Loucy (cell line): ENCODE measurements around the gene GPRC5C.

Experiments used
- H2AFZ ChIP-seq: fragments of 200-600 bp; sonication (generic); 2 replicates; pipeline ENCODE4 v1.6.0; 2016; ENCODE audit warnings: antibody characterized with exemption, mild to moderate bottlenecking, low read length, moderate library complexity
- H3F3A ChIP-seq: fragments of 200-600 bp; 2 replicates; pipeline ENCODE4 v1.6.0; 2016; ENCODE audit warnings: antibody characterized with exemption, low read depth, mild to moderate bottlenecking
- H3K27me3 ChIP-seq: fragments of 200-600 bp; sonication (generic); 2 replicates; pipeline ENCODE4 v1.6.1; 2014; ENCODE audit warnings: low read length, mild to moderate bottlenecking; ENCODE audit not compliant: insufficient read depth, poor library complexity, severe bottlenecking
- H3K36me3 ChIP-seq: fragments of 200-600 bp; sonication (generic); 2 replicates; pipeline ENCODE4 v1.6.1; 2016; ENCODE audit warnings: low read length; ENCODE audit not compliant: insufficient read depth
- H3K4me1 ChIP-seq: fragments of 200-600 bp; sonication (generic); 2 replicates; pipeline ENCODE4 v1.5.1; 2014; ENCODE audit warnings: low read length, mild to moderate bottlenecking; ENCODE audit not compliant: insufficient read depth, poor library complexity, severe bottlenecking
- H3K4me2 ChIP-seq: fragments of 200-600 bp; sonication (generic); 2 replicates; pipeline ENCODE4 v1.6.0; 2014; ENCODE audit warnings: antibody characterized with exemption, low read length, low read depth, mild to moderate bottlenecking; ENCODE audit not compliant: poor library complexity, severe bottlenecking
- H3K4me3 ChIP-seq: fragments of 200-600 bp; sonication (generic); 2 replicates; pipeline ENCODE4 v1.5.1; 2014; ENCODE audit warnings: low read length, mild to moderate bottlenecking, mixed read lengths; ENCODE audit not compliant: poor library complexity, severe bottlenecking
- H3K79me2 ChIP-seq: fragments of 200-600 bp; sonication (generic); 2 replicates; pipeline ENCODE4 v1.6.1; 2014; ENCODE audit warnings: low read length; ENCODE audit not compliant: insufficient read depth
- H3K9ac ChIP-seq: fragments of 200-600 bp; sonication (generic); 2 replicates; pipeline ENCODE4 v1.6.0; 2014; ENCODE audit warnings: mild to moderate bottlenecking, low read depth, low read length, moderate library complexity; ENCODE audit not compliant: poor library complexity, severe bottlenecking
- H3K9me2 ChIP-seq: fragments of 200-600 bp; sonication (generic); replicated peaks from 2 replicates; pipeline ENCODE4 v1.6.1; 2016; ENCODE audit warnings: low read depth, low read length, mixed read lengths
- H3K9me3 ChIP-seq: fragments of 200-600 bp; sonication (generic); 2 replicates; pipeline ENCODE4 v1.6.1; 2014; ENCODE audit warnings: mild to moderate bottlenecking, antibody characterized with exemption, low read length, low read depth; ENCODE audit not compliant: insufficient read depth
- H4K20me1 ChIP-seq: fragments of 200-600 bp; sonication (generic); 2 replicates; pipeline ENCODE4 v1.6.0; 2014; ENCODE audit warnings: antibody characterized with exemption, low read length, mild to moderate bottlenecking; ENCODE audit not compliant: insufficient read depth, poor library complexity, severe bottlenecking
- CTCF ChIP-seq: fragments of 200-600 bp; sonication (generic); conservative IDR thresholded peaks from 2 replicates; pipeline ENCODE4 v1.5.1; 2014; ENCODE audit warnings: mild to moderate bottlenecking, antibody characterized with exemption, low read length
- EZH2phosphoT487 ChIP-seq: fragments of 200-600 bp; IDR thresholded peaks from 2 replicates; pipeline ENCODE4 v1.6.1; 2018; ENCODE audit warnings: antibody characterized with exemption, mild to moderate bottlenecking, moderate library complexity, borderline replicate concordance

GPRC5C gene

DNA sequence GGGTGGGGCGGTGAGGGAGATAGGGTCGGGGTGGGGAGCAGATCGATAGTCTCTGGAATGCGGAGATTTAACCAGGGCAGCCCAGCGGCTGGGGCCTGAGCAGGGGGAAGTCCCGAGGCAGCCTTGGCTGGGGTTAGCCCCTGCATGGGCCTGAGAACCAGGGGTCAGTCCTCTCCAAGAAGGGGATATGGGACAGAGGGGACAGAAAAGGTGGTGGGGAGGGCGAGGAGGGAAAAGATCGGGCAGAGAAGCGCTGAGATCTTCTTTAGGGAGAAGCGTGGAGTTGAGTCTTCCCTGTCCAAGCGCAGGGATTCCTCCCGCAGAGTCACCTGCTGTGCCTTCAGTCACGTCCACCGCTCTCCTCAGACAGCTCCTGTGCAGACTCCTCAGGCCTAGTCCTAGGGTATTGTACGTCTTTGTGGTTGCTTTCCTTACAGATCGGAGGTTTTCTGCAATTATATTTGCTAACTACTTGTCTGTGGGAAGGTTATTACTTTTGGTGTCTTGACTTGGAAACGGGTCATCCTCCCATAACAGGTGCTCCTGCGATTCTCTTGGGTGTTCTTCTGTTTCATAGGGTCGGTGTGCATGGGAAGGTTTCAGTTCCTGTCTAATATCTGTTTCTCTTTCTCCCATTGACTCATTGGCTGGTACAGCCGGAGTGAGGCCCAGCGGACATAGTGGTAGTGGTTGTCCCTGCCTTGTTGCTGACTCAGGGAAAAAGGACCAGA, 35.5 kb downstream of the GPRC5C start:
- Histone ChIP-seq H3K27me3 (peaks cover 59% of the 10 kb centered on the region), H3K4me3 (no peak overlapping the region), H3K36me3 (no peaks in the 10 kb centered on the region), H3K9me3 (no peaks in the 10 kb centered on the region), H2AFZ (no peak overlapping the region), H3K9ac (no peak overlapping the region), H3F3A (0 out of 2 replicates have a peak, but pooled peaks cover 3% of the 10 kb centered on the region), H3K9me2 (no peaks in the 10 kb centered on the region), H4K20me1 (no peaks in the 10 kb centered on the region), H3K4me1 (peaks cover 14% of the 10 kb centered on the region), H3K4me2 (no peak overlapping the region), H3K79me2 (no peaks in the 10 kb centered on the region)
- no peak for TF ChIP-seq EZH2phosphoT487
- no peak for TF ChIP-seq CTCF

GRCh38 chr17:74471341-74471740, 39.5 kb downstream of the GPRC5C start:
- H3K4me2 ChIP-seq: no peak overlapping the region
- peaks cover 38% of the 10 kb centered on the region for H3K27me3 ChIP-seq
- H3K36me3 ChIP-seq: no peaks in the 10 kb centered on the region
- no peak overlapping the region for H3K9ac ChIP-seq
- TF ChIP-seq EZH2phosphoT487: no peak
- no peak for TF ChIP-seq CTCF
- no peaks in the 10 kb centered on the region for H3K4me1 ChIP-seq
- H2AFZ ChIP-seq: no peak overlapping the region
- no peaks in the 10 kb centered on the region for H4K20me1 ChIP-seq
- no peaks in the 10 kb centered on the region for H3F3A ChIP-seq
- H3K9me2 ChIP-seq: no peaks in the 10 kb centered on the region
- H3K9me3 ChIP-seq: 0 out of 2 replicates have a peak, but pooled peaks cover 2% of the 10 kb centered on the region
- no peak overlapping the region for H3K4me3 ChIP-seq
- H3K79me2 ChIP-seq: no peaks in the 10 kb centered on the region

DNA sequence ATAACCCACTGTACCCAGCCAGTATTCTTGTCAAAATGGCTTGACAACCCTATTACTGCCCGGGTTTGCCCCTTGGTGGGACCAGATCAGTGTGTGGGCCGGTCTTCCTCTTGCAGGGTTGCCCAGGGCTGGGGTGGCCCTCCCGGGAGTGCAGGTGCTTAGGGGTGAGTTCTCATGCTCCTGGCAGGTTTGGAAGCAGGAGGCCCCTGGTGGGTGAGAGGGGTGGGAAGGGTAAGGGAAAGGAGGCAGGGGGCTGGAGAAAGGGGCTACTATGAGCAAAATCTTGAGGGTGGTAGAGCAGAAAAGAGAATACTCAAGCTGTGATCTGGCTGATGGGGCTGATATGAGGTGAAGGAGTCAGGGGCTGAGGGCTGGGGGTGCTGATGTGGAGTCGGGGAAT, 41.0 kb downstream of the GPRC5C start:
- H3F3A ChIP-seq: no peaks in the 10 kb centered on the region
- H3K27me3 ChIP-seq: peaks cover 26% of the 10 kb centered on the region
- H3K79me2 ChIP-seq: no peaks in the 10 kb centered on the region
- no peak overlapping the region for H3K4me3 ChIP-seq
- no peaks in the 10 kb centered on the region for H4K20me1 ChIP-seq
- 0 out of 2 replicates have a peak, but pooled peaks cover 2% of the 10 kb centered on the region for H3K9me3 ChIP-seq
- no peaks in the 10 kb centered on the region for H3K9me2 ChIP-seq
- no peaks in the 10 kb centered on the region for H3K4me1 ChIP-seq
- no peaks in the 10 kb centered on the region for H3K36me3 ChIP-seq
- no peak overlapping the region for H3K4me2 ChIP-seq
- no peak for TF ChIP-seq EZH2phosphoT487
- no peak for TF ChIP-seq CTCF
- no peak overlapping the region for H3K9ac ChIP-seq
- no peak overlapping the region for H2AFZ ChIP-seq
